B cell (primary cell): ENCODE results near the gene C1QL1. TPM values are rescaled to one million over a fixed set of nuclear protein-coding genes. Genes with fewer than 3 reads are reported as not detected.

Experiments used
- ATAC-seq: fragments of 200-7000 bp; cut with Tn5 transposase; one replicate; pipeline ENCODE4 v1.10.0; 2021; ENCODE audit warnings: low read depth, mild to moderate bottlenecking, moderate number of reproducible peaks, moderate library complexity
- CTCF ChIA-PET: fragments of 350-600 bp; sonication (Branson Sonifier 250); formaldehyde crosslinking; loops from one replicate; lab custom pipeline; 2021; ENCODE audit warnings: antibody characterized with exemption, inconsistent platforms; lab: Charles Lee
- POLR2A ChIA-PET: fragments of 350-600 bp; sonication (Branson Sonifier 250); formaldehyde crosslinking; loops from one replicate; lab custom pipeline; 2021; ENCODE audit warnings: antibody characterized with exemption; lab: Charles Lee
- DNase-seq: peaks from one replicate; pipeline ENCODE4 v3.0.0; 2013
- H2AFZ ChIP-seq: 2 replicates; pipeline ENCODE4 v1.6.1; 2012; ENCODE audit warnings: mild to moderate bottlenecking, low read depth, low read length; ENCODE audit not compliant: insufficient read depth, poor library complexity, severe bottlenecking
- H3K27ac ChIP-seq, 2 donors: 1 replicate in 1 of 2; 2 replicates in 1 of 2; pipeline ENCODE4 v1.5.1; 2012 to 2013; ENCODE audit warnings: low read length in 2 of 2, mild to moderate bottlenecking in 2 of 2, moderate library complexity in 1 of 2
- H3K27me3 ChIP-seq, 4 experiments: fragments of 200-600 bp in 1 of 4; sonication (generic) in 1 of 4; replicated peaks in 1 of 4; 1 replicate in 2 of 4; 2 replicates in 2 of 4; pipeline versions ENCODE4 v1.6.1 to v1.7.0; 2013 to 2016; ENCODE audit warnings: low read length in 3 of 4, mild to moderate bottlenecking in 2 of 4, mixed read lengths in 1 of 4, moderate library complexity in 1 of 4; ENCODE audit not compliant: insufficient read depth in 4 of 4, control insufficient read depth in 3 of 4; ENCODE audit errors: control extremely low read depth in 1 of 4
- H3K36me3 ChIP-seq, 2 experiments: replicated peaks in 1 of 2; 1 replicate in 1 of 2; 2 replicates in 1 of 2; pipeline versions ENCODE4 v1.6.1 to v1.7.1; 2013; ENCODE audit warnings: low read length in 1 of 2; ENCODE audit not compliant: insufficient read depth in 2 of 2, control insufficient read depth in 1 of 2; ENCODE audit errors: control extremely low read depth in 1 of 2, extremely low read depth in 1 of 2
- H3K4me1 ChIP-seq, 2 donors: fragments of 200-600 bp in 1 of 2; sonication (generic) in 1 of 2; 1 replicate in 1 of 2; 2 replicates in 1 of 2; pipeline versions ENCODE4 v1.5.1 to v1.6.1; 2013 to 2017; ENCODE audit warnings: low read length in 2 of 2; ENCODE audit not compliant: control insufficient read depth in 2 of 2, insufficient read depth in 2 of 2
- H3K4me2 ChIP-seq: replicated peaks from 2 replicates; pipeline ENCODE3; 2012; ENCODE audit warnings: mild to moderate bottlenecking, low read depth, low read length; ENCODE audit not compliant: poor library complexity, severe bottlenecking
- H3K4me3 ChIP-seq, 5 experiments: fragments of 200-600 bp in 1 of 5; sonication (generic) in 1 of 5; 1 replicate in 3 of 5; 2 replicates in 2 of 5; pipeline versions ENCODE4 v1.5.1 to v1.7.0; 2011 to 2016; ENCODE audit warnings: low read length in 4 of 5, mild to moderate bottlenecking in 4 of 5, low read depth in 2 of 5, control low read depth in 1 of 5, moderate library complexity in 1 of 5; ENCODE audit not compliant: insufficient read depth in 1 of 5; ENCODE audit errors: control extremely low read depth in 1 of 5, extremely low read depth in 1 of 5
- H3K79me2 ChIP-seq: fragments of 200-600 bp; sonication (generic); one replicate; pipeline ENCODE4 v1.6.0; 2016; ENCODE audit warnings: low read length; ENCODE audit not compliant: control insufficient read depth, insufficient read depth
- H3K9ac ChIP-seq: fragments of 200-600 bp; sonication (generic); 2 replicates; pipeline ENCODE4 v1.6.1; 2017; ENCODE audit warnings: mild to moderate bottlenecking, low read length, moderate library complexity
- H3K9me3 ChIP-seq, 3 donors: one replicate each; pipeline versions ENCODE4 v1.6.1 to v1.7.1; 2013; ENCODE audit warnings: low read length in 2 of 3; ENCODE audit not compliant: control insufficient read depth in 2 of 3, insufficient read depth in 1 of 3; ENCODE audit errors: control extremely low read depth in 1 of 3
- H4K20me1 ChIP-seq: 2 replicates; pipeline ENCODE4 v1.6.0; 2012; ENCODE audit warnings: mild to moderate bottlenecking, low read length; ENCODE audit not compliant: insufficient read depth, control insufficient read depth, poor library complexity, severe bottlenecking
- H3K27ac Mint-ChIP-seq: one replicate; pipeline ENCODE4 v1.8.0; 2021; ENCODE audit warnings: mixed read lengths
- H3K27me3 Mint-ChIP-seq: one replicate; pipeline ENCODE4 v1.8.0; 2021; ENCODE audit warnings: mixed read lengths
- H3K4me1 Mint-ChIP-seq: one replicate; pipeline ENCODE4 v1.8.0; 2021; ENCODE audit warnings: mixed read lengths
- H3K4me3 Mint-ChIP-seq: one replicate; pipeline ENCODE4 v1.8.0; 2021; ENCODE audit warnings: mixed read lengths
- H3K9me3 Mint-ChIP-seq: one replicate; pipeline ENCODE4 v1.8.0; 2022; ENCODE audit warnings: mixed read lengths; ENCODE audit not compliant: insufficient read depth
- WGBS: methylation state at CpG from one replicate; pipeline ENCODE4 v1.1.5; 2013; ENCODE audit warnings: missing lambda C conversion rate; ENCODE audit not compliant: insufficient coverage; 5-methylcytosine and 5-hydroxymethylcytosine counted together
- intact Hi-C: fragments of 100-400 bp; cut with micrococcal nuclease; formaldehyde crosslinking; loops from one replicate; pipeline ENCODE4 v1.10.0; 2022
- polyA plus RNA-seq: library from polyadenylated mRNA; depleted of rRNA; stranded (reverse); fragments of >200 nt; gene quantifications from 2 replicates; pipeline ENCODE4 v1.2.3, GENCODE V29; 2012
- total RNA-seq, 2 donors: library from RNA; stranded (reverse); fragments of 120-200 nt in 1 of 2; gene quantifications; 1 replicate in 1 of 2; 2 replicates in 1 of 2; pipeline versions ENCODE4 v1.2.3 to v1.2.4, GENCODE V29; 2013 to 2022
- TF ChIP-seq, protein P1 (sequence below): fragments of 200-600 bp; IDR thresholded peaks from one replicate; pipeline ENCODE4 v1.8.0; 2022; ENCODE audit warnings: antibody characterized with exemption, mild to moderate bottlenecking

C1QL1 gene
- total and polyA plus RNA-seq, 2 donors (not counting 1 experiment from before 2014, with no cell fraction given), result not detected

DNA sequence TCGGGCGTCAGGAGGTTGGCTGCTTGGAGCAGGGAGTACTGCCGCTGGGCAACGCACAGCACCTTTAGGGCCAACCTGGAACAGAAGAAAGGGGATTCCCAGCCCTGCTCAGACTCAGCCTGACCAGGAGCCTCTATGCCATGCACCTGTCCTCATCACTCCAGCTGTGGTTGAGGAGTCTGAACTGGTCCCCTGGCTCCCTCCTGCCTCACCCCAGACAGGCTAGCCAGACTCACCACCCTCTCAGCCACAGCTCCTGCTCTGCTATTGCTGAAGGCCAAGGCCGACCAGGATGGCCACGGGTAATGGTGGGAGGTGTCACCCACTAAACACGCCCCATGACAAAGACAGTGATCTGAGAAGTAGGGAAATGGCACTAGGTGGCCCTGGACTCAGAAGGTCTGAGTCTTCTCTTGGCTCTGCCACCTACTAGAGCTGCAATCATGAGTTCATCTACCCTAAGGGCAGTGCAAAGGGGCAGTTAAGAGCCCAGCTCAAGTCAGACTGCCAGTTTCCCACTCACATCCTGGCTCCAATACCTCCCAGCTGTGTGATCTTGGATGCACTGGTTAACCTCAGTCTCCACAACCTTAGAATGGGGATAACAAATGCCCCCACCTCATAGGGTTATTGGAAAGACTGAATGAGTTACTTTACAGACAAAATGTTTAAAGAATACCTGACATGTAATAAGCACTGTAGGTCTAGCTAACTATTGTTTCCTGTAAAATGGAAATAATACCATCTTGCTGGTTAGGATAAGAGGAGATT lies 39.0 kb downstream of the C1QL1 start:
- WGBS, result 100% methylated on average over 6 of the region's 7 CpGs

DNA sequence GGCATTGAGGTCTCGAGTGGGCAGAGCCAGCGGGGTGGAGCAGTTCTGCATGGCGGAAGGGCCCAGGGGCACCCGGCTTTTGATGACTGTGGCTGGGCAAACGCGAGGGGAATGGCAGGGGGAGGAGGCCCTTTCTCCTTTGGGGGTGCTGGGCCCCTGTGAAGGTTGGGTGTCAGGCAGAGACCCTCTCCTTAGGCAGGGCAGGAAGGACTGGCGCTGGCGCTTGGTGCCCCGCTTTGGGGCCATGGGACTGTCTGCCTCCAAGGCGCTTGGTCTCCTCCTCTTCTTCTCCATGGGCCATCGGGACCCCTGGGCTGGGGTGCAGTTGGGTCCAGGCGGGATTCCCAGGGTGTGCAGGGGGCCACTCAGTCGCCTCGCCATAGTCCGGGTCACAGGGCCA lies 40.0 kb downstream of the C1QL1 start:
- Histone ChIP-seq H3K36me3 (no peaks in the 10 kb centered on the region), H2AFZ (no peak overlapping the region), H3K4me1 (no peaks in the 10 kb centered on the region), H3K79me2 (no peaks in the 10 kb centered on the region), H3K9me3 (no peaks in the 10 kb centered on the region), H3K4me3 (no peak overlapping the region), H3K9ac (no peak overlapping the region), H4K20me1 (no peaks in the 10 kb centered on the region), H3K27ac (no peak overlapping the region), H3K4me2 (no peak overlapping the region), H3K27me3 (no peaks in the 10 kb centered on the region)
- WGBS, result 94% methylated on average over 14 of the region's 15 CpGs
- DNase-seq (no peak), ATAC-seq (no peak)
- ChIA-PET POLR2A (no interaction called here), CTCF (no interaction called here)
- Mint-ChIP-seq H3K27ac (no peak overlapping the region), H3K4me3 (no peak overlapping the region), H3K27me3 (no peaks in the 10 kb centered on the region), H3K4me1 (no peaks in the 10 kb centered on the region), H3K9me3 (no peaks in the 10 kb centered on the region)
- TF ChIP-seq, protein P1, sequence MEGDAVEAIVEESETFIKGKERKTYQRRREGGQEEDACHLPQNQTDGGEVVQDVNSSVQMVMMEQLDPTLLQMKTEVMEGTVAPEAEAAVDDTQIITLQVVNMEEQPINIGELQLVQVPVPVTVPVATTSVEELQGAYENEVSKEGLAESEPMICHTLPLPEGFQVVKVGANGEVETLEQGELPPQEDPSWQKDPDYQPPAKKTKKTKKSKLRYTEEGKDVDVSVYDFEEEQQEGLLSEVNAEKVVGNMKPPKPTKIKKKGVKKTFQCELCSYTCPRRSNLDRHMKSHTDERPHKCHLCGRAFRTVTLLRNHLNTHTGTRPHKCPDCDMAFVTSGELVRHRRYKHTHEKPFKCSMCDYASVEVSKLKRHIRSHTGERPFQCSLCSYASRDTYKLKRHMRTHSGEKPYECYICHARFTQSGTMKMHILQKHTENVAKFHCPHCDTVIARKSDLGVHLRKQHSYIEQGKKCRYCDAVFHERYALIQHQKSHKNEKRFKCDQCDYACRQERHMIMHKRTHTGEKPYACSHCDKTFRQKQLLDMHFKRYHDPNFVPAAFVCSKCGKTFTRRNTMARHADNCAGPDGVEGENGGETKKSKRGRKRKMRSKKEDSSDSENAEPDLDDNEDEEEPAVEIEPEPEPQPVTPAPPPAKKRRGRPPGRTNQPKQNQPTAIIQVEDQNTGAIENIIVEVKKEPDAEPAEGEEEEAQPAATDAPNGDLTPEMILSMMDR, result no peak
- intact Hi-C loops, result no loop called here

More for the DNA sequence above, 39.0 kb downstream of the C1QL1 start:
- H3K36me3 ChIP-seq, result no peaks in the 10 kb centered on the region
- H3K27me3 ChIP-seq, result no peaks in the 10 kb centered on the region
- H3K9me3 ChIP-seq, result no peaks in the 10 kb centered on the region
- intact Hi-C loops, result no loop called here
- no peak overlapping the region for H3K4me3 ChIP-seq
- H4K20me1 ChIP-seq, result no peaks in the 10 kb centered on the region
- no peak overlapping the region for H3K9ac ChIP-seq
- ChIA-PET POLR2A (no interaction called here), CTCF (no interaction called here)
- Mint-ChIP-seq H3K27ac (no peak overlapping the region), H3K4me1 (no peaks in the 10 kb centered on the region), H3K27me3 (no peaks in the 10 kb centered on the region), H3K9me3 (no peaks in the 10 kb centered on the region), H3K4me3 (no peak overlapping the region)
- H2AFZ ChIP-seq, result no peak overlapping the region
- H3K79me2 ChIP-seq, result no peaks in the 10 kb centered on the region
- ATAC-seq, result no peak
- H3K4me1 ChIP-seq, result no peaks in the 10 kb centered on the region
- H3K4me2 ChIP-seq, result no peak overlapping the region
- TF ChIP-seq, protein P1, result no peak
- no peak for DNase-seq
- no peak overlapping the region for H3K27ac ChIP-seq
